ENCODE measurements around the gene DNAJC30. TPM values are rescaled to one million over a fixed set of nuclear protein-coding genes. Genes with fewer than 3 reads are reported as not detected.

The DNAJC30 gene
- total RNA-seq: 0.81 and 2.4 TPM in 2 replicates

DNA sequence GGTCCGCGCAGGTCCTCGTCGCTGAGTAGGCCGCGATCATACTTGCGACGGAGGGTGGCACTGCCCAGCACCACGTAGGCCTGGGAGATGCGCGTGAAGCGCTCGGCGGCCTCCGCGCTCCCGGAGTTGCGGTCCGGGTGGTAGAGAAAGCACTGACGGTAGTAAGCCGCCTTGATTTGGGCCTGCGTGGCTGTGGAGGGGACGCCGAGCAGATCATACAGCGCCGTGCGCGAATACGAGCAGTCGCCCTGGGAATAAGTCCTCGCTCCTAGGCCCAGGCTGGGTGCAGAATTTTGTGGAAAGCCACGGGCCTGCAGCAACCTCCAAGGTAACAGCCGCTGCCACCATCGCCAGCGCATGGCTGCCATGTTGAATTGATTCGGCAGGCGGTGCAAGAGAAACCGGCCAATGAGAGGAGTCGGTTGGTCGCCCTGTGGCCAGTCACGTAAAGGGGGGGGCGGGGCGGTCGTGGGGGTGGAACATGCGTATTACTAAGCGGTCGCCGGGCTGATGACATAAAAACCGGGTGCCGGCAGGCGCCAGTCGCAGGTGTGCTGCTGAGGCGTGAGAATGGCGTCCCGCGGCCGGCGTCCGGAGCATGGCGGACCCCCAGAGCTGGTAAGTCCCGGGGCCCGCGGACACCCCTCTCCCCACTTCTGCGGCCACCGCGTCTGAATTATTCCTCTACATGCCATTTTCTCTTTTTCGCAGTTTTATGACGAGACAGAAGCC, at the start of gene DNAJC30, which contains the start of gene BUD23:
DNAJC30 (minus strand) TSS at position 398 of the 732 bp plus-strand sequence; CDS start at position 368, 30 bp downstream.
BUD23 (plus strand) TSS at position 542 of the 732 bp plus-strand sequence; CDS start at position 571, 29 bp downstream.

DNA sequence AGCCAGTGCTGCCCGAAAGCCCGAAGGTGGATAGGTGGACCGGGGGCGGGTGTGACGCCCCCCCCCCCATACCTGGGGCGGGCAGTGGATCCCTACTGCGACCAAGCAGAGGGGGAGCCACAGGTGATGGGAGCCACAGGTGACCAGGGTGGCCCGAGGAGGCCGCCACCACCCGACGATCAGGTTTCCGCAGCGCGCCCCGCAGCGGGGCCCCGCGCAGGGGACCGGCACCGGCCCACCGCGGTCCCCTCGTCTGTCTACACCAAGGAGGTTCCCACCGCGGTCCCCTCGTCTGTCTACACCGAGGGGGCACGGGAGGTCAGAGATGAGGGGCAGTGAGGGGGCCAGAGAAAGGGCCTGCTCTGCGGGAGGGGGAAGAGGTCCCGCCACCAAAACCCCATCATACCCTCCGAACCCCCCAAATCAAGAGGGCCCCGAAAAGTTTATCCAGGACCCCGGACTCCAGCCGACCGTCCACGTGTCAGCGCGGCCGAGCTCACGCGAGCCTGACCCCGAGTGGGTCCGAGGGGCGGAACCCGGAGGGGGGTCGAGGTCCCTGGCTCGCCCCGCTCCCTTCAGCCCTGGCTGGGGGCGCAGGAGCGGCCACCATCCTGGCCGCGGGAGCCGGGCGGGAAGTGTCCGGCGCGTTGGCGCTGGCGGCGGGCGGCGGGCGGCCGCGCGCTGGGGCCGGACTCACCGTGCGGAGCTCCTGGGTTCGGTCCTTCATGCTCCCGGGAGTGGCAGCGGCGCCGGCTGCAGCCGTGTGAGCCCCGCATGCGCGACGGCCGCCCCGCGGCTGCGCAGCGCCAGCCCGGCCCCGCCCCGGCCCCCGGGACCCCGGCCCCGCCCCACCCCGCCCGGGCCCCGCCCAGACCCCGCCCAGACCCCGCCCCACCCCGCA, 35.9 kb upstream of the DNAJC30 start, which contains the start of gene STX1A:
STX1A (minus strand) TSS at position 765 of the 901 bp plus-strand sequence; CDS start at position 727, 38 bp downstream.

DNA sequence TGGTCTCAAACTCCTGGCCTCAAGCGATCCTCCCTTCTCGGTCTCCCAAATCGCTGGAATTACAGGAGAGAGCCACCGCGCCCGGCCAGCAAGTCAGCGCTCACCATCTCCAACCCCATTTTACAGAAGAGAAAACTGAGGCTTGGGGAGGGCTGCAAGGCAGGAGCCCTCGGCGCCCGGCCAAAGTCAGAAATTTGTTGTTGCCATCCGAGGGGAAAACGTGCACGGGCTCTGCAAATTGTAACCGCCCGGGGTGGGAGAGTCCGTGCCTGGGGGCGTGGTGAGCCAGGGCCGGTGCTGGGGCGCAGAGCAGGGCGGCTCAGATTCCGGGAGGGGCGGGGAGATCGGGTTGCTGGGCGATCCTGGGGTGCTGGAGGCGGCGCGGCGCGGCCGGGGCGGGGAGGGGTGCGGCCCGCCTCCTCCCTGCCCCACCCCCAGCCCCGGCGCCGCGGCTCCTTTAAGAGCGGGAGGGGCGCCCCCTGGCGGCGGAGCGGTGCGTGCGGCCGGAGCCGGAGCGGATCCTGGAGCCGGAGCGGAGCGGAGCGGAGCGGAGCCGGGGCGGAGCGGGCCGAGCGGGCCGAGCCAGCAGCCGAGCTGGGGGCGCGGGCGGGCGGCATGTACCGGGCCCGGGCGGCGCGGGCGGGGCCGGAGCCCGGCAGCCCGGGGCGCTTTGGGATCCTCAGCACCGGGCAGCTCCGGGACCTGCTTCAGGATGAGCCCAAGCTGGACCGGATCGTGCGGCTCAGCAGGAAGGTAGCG, 15.7 kb downstream of the DNAJC30 start, which contains the start of gene VPS37D:
VPS37D (plus strand) TSS at position 488 of the 759 bp plus-strand sequence; CDS start at position 616, 128 bp downstream.

Other genes starting within 250 kb of the DNAJC30 start
- gene FZD9, start 249.7 kb downstream of the DNAJC30 start, total RNA-seq: 0.65 and 2.1 TPM in 2 replicates
- gene BAZ1B, start 161.2 kb downstream of the DNAJC30 start, total RNA-seq: 33.5 and 59.8 TPM in 2 replicates
- gene BCL7B, start 125.8 kb downstream of the DNAJC30 start, total RNA-seq: 19.9 and 20.6 TPM in 2 replicates
- 42.6 and 69.5 TPM in 2 replicates for gene TBL2, start 104.9 kb downstream of the DNAJC30 start, total RNA-seq
- gene MLXIPL, start 58.9 kb downstream of the DNAJC30 start, total RNA-seq: not detected in 2 replicates
- 1.6 and 2.4 TPM in 2 replicates for gene VPS37D, start 15.6 kb downstream of the DNAJC30 start, total RNA-seq
- 32.9 and 36.8 TPM in 2 replicates for gene BUD23, start 144 bp upstream of the DNAJC30 start, total RNA-seq
- gene STX1A, start 36.2 kb upstream of the DNAJC30 start, total RNA-seq: 6.2 and 13.2 TPM in 2 replicates
- 6.5 and 9.4 TPM in 2 replicates for gene ABHD11, start 55.3 kb upstream of the DNAJC30 start, total RNA-seq
- gene CLDN3, start 86.8 kb upstream of the DNAJC30 start, total RNA-seq: 0.32 and 2.6 TPM in 2 replicates
- 0.06 and 0.16 TPM in 2 replicates for gene CLDN4, start 147.5 kb upstream of the DNAJC30 start, total RNA-seq
- gene METTL27, start 159.1 kb upstream of the DNAJC30 start, total RNA-seq: 2.9 and 4.0 TPM in 2 replicates
- 0.13 TPM in 1 of 2 replicates, not detected in the other for gene TMEM270, start 177.7 kb upstream of the DNAJC30 start, total RNA-seq